ENCODE results near the gene CAPNS1.

GRCh38 chr19:36128392-36128736 is 11.5 kb upstream of the CAPNS1 start:
- TF ChIP-seq, protein P1, sequence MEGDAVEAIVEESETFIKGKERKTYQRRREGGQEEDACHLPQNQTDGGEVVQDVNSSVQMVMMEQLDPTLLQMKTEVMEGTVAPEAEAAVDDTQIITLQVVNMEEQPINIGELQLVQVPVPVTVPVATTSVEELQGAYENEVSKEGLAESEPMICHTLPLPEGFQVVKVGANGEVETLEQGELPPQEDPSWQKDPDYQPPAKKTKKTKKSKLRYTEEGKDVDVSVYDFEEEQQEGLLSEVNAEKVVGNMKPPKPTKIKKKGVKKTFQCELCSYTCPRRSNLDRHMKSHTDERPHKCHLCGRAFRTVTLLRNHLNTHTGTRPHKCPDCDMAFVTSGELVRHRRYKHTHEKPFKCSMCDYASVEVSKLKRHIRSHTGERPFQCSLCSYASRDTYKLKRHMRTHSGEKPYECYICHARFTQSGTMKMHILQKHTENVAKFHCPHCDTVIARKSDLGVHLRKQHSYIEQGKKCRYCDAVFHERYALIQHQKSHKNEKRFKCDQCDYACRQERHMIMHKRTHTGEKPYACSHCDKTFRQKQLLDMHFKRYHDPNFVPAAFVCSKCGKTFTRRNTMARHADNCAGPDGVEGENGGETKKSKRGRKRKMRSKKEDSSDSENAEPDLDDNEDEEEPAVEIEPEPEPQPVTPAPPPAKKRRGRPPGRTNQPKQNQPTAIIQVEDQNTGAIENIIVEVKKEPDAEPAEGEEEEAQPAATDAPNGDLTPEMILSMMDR (conservative IDR thresholded peaks at IDR 0.05) = no peak
- TF ChIP-seq ZFX (IDR thresholded peaks at IDR 0.05) = no peak

All from C4-2B (cell line).